CD4-positive, alpha-beta T cell treated with Interleukin-17A for 4 hours (primary cell): Measurements from ENCODE around the gene MLPH.

Source experiments
- DNase-seq: peaks from one replicate; pipeline ENCODE4 v3.0.0-alpha.2; 2020; ENCODE audit warnings: mixed read lengths

The MLPH gene

DNA sequence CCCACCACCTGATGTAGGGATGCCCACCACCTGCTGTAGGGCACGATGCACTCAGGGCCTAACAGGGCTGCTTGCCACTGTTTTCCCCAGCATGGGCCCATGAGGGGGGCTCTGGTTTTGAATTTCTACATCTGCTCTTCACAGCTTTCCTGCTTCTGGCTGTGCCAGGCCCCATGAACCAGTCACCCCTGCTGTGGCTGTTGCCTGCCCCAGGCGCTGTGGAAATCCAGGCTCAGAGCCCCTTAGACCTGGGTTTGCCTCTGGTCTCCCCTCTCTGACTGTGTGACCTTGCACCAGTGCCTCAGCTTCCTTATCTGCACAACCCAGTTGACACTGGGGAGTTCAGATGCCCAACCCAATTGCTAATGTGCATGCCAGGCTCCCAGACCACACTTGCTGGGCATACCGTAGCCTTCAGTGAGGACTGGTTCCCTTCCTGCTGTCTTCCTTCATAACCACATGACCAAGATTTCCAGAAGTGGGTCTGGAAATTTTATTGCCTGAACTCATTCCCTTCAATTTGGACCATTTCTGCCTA lies 6.0 kb upstream of the MLPH start:
- DNase-seq = no peak

GRCh38 chr2:237482485-237482884 lies 4.6 kb upstream of the MLPH start:
- DNase-seq = no peak

- no peak for DNase-seq
Observed at GRCh38 chr2:237483018-237483731, 3.9 kb upstream of the MLPH start.

- DNase-seq = no peak
Observed at GRCh38 chr2:237485304-237485703, 1.7 kb upstream of the MLPH start.

DNA sequence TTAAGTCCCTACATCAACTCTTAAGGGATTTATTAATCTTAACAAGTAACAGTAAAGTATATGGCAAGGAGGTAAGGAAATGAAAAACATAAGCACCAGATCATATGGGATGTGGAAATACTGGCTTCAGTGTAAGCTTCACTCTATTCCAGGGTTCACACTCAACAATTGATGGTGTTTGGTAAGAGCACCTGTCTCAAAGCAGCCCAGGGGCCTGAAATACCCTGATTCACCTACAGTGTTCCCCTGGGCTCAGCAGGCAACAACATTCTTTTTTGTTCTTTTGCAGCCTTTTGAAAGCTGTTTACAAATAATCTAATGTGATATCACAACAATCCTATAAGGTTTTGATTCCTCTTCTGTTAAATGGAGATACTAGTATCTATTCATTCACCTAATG lies 1.2 kb upstream of the MLPH start:
- DNase-seq = no peak

- no peak for DNase-seq
Observed at GRCh38 chr2:237486334-237486818, 675 bp upstream of the MLPH start.

DNA sequence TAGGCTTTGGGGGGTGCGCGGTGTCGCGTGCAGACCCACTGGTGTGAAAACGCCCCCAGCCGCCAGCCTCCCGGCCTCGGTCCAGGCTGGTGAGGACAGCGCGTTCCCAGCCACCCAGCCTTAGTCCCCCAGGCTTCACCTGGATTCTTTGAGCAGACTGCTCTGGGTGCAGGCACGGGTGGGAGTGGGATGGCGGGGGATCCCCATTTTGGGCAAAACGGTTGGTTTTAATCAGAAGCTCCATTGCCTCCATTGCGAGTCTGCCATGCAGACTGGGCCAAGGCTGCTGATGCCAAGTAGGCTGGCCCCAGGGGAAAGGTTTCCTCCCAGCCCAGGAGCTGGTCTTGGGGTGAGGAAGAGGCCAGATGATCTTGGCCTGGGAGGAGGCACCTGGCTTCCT lies 445 bp downstream of the MLPH start:
- no peak for DNase-seq

GRCh38 chr2:237488295-237488694 lies 1.2 kb downstream of the MLPH start:
- DNase-seq = no peak

GRCh38 chr2:237488901-237489860 lies 2.1 kb downstream of the MLPH start:
- no peak for DNase-seq

DNA sequence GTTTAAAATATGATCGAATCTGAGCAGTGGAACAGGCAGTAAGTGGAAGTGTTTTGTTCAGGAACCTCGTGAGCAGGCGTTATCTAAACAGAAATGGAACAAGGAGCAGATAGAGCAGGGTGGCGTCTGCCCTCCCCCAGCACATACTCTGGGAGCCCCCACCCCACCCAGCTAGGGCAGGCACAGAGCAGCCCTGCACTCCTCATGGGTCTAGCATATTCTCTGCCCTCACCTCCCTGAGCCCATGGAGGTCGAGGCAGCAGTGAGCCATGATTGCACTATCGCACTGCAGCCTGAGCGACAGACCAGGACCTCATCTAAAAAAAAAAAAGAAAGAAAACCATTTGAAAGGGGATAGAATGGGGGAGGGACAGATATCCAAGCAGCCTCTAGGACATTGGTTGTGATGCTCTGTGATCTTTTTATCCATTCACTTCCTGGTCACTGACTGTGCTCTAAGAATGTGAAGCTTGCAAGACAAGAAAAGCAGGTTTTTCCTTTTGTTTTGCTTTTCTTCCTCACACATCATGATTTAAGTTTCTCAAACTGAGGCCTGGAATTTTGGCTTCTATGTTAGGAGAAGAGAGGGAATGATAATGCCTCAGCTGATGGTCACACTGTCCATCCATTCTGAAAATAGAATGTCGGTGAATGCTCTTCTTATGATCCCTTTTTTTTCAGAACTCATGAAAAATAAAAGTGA lies 3.1 kb downstream of the MLPH start:
- DNase-seq = no peak

DNA sequence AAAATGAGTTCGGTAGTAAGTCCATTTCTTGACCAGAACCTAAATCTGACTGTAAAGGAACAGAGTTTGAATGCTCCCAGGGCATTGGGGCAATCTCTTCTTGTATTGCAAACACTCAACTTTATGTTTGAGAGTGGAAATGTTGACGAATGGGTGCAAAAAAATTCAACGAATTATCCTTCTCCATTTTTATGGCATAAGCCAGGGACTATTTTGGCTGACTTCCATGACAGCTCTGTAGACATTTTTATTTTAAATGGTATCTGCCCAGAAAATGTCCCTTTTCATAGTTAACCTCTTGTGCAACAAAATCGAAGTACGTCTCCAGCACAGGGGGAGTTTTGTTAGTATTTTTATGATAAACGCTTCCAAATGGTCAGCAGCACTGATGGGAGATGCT lies 3.7 kb downstream of the MLPH start:
- DNase-seq = no peak

DNA sequence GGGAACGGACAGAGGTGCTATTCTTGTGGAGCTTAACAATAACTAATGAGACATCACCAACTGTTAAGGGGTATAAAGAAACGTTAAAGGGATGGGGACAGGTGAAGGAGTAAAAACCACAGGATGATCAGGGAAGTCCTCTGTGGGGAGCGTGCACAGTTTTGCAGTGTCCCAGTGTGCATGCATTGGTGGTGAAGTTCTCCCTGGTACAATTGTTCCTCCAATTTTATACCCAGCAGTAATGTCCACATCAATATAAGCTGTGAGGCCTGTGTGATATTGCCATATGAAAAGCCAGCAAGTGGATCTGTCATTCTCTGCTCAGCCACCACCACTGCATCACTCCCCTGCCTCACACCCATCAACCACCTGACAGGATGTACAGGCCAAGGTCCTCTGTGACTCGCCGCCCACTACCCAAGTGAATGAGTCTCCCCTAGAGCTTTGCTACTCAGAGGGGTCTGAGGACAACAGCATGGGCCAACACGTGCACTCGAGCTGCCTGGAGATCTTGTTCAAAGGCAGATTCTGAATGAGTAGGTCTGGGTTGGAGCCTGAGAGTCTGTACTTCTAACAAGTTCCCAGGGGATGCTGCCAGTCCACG lies 4.6 kb downstream of the MLPH start:
- DNase-seq = no peak

DNA sequence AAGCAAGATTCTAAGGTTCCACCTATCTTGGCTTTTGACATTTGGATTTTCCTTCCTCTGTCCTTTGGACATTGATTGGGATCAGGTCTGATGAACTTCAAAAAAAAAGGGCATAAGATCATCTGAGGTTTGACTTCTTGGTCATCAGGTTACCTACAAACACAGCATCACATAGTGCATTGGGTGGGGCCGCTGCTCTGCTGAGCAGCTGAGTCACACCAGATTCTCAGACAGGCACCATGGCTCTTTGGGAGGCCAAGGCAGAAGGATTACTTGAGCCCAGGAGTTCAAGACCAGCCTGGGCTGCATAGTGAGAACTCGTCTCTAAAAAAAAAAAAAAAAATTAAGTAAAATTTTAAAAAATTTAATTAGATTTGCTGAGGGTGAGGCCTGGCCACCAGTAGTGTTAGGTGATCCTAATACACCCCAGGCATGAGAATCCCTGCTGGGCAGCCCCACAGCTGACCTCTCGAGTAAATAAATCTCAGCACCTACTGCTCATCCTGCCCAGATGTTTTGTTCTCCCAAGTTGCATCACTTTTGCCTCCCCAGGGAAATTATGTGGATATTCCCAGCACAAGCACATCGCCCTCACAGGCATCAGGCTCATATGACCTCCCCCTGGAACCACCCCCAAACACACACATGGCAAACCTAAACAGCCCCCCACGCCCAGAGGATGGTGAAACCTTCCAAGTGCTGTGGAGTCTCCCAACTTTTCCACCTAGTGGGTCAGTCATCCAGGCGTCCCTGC lies 5.3 kb downstream of the MLPH start:
- no peak for DNase-seq

- DNase-seq = no peak
Observed at GRCh38 chr2:237494066-237494465, 7.0 kb downstream of the MLPH start.

DNA sequence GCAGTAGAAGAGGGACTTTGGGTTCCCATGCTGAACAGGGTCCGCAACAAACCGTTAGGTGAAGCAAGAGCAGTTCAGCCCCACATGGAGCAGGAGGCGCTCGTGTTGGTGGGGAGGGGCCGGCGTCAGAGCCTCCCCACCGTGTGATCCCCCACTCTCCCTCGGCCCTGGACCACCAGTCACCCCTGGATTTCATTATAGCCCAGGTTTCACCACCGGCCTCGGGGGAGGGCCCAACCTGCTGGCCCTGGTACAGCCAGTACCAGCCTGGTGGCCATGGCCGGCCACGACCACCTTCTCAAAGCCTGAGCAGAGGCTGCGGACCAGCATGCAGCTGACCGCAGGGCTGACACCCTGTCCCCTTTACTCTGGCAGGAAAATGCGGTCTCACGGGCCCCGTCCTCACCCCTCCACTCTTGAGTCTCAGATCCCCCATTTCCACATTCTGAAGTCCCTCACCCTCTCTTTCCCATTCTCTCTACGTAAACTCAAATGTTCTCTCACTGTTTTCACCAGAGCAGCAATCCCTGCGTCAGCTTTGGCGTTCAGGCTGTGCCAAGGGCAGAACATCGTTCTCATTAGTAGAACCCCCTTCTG lies 8.6 kb downstream of the MLPH start:
- DNase-seq = no peak

GRCh38 chr2:237496428-237496827 lies 9.4 kb downstream of the MLPH start:
- DNase-seq = no peak

DNA sequence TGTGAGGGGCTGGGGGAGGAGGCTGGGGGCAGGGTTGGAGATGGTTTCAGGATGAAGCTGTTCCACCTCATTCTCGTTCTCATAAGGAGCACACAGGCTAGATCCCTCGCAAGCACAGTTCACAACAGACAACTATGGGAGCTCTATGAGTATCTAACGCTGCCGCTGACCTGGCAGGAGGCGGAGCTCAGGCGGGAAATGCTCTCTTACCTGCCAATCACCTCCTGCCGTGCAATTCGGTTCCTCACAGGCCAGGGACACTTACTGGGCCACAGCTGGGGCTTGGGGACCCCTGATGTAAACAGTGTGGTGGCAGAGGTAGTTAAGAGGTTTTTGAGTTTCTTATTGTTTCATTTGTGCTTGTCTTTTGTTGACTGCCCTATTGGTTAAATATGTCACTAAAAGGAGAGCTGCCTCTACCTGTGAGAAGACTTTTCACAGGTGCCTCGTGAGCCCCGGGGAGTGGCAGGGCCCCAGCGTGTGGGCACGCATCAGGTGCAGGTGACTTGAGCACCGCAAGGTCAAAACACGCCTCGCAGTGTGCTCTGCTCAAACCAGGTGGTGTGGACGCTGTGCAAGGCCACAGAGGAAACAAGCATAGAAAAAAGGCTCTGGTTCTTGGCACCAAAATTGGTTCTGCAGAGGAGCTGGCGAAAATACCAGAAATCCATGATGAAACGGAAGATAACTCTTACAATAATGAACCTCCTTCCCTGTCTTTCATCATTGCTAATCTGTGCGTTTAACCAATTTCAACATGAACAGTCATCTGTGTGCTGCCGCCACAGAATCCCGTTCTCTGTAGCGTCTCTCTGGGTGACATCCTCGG lies 10.2 kb downstream of the MLPH start:
- DNase-seq = no peak

GRCh38 chr2:237497838-237498186 lies 10.8 kb downstream of the MLPH start:
- DNase-seq = no peak

GRCh38 chr2:237498341-237498740 lies 11.3 kb downstream of the MLPH start:
- no peak for DNase-seq

DNA sequence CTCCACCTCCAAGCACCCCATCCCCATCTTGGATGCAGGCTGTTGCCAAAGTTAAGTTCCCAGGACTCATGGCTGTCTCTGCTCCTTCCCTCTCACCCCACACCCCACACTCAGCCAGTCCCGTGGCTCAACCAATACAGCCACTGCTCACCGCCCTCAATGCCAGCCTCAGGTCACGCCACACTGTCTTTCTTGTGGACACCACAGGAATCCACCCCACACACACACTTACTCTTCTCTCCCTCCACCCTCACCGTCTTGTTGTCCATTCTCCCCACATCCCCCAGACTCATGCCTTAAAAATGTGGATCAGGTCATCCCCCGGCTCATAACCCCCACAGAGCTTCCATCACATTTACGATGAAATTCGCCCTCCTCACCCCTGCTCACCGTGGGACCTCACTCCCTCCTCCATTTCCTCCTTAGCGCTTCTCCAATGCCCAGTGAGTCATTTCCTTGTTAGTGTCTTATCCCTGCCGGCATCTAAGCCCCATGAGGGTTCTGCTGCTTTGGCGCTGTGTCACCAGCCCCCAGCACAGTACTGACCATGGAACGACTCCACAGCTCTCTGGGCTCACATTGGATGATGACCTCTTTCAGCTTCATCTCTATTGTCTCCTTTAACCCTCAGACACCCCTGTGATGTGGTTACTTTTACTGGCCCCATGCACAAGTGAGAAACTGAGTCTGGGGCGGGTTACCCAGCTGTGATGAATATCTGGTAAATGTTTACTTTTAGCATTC lies 13.8 kb downstream of the MLPH start:
- no peak for DNase-seq
